Fibroblast of lung (primary cell): ENCODE results near the gene PRDM8.
"Not testable (repeated sequence)": the region's sequence is repeated elsewhere in the genome, so short reads cannot be mapped to it uniquely, and the experiment has no call there.

Experiments used
- CTCF ChIP-seq, 2 donors: IDR thresholded peaks in 1 of 2; conservative IDR thresholded peaks in 1 of 2; 1 replicate in 1 of 2; 2 replicates in 1 of 2; pipeline ENCODE4 v1.5.1; 2011 to 2012; ENCODE audit warnings: low read length in 2 of 2, control low read depth in 1 of 2, inconsistent platforms in 1 of 2, low read depth in 1 of 2, mild to moderate bottlenecking in 1 of 2
- EZH2 ChIP-seq: IDR thresholded peaks from 2 replicates; pipeline ENCODE4 v1.5.1; 2012; ENCODE audit warnings: low read length, control low read depth, mild to moderate bottlenecking; ENCODE audit errors: missing control alignments

GRCh38 chr4:80177793-80178192, 19.5 kb upstream of the PRDM8 start:
- not testable (repeated sequence) for TF ChIP-seq CTCF (conservative IDR thresholded peaks at IDR 0.05 in 1 of 2, IDR thresholded peaks at IDR 0.05 in 1 of 2; ENCODE audit: low read depth in 1 of 2, low read length in 2 of 2); EZH2
